ENCODE measurements around the gene SNRPA1. TPM values are rescaled to one million over a fixed set of nuclear protein-coding genes. Genes with fewer than 3 reads are reported as not detected.

The SNRPA1 gene
- total and polyA plus RNA-seq, 9 of the 15 experiments (the other 6 are each of a cell fraction or from before 2014, with no cell fraction given) = 62.7 to 245 (median 189) TPM

- 0 out of 2 replicates have a peak, but pooled peaks have one; percentile 54 for TF ChIP-seq THRB (CRISPR knock-in tag; conservative IDR thresholded peaks at IDR 0.05)
- TF ChIP-seq ZNF431 (CRISPR knock-in tag; IDR thresholded peaks at IDR 0.05) = peak; percentile 48; the same call in 1 of the 2 replicates
- 0 out of 2 replicates have a peak, but pooled peaks have one; percentile 20 for TF ChIP-seq CREB3L1 (IDR thresholded peaks at IDR 0.05; ENCODE audit: borderline replicate concordance, low read depth)
- peak in 1 of 2 experiments; percentile 20; a peak in 1 of 4 replicates for TF ChIP-seq RAD21 (CRISPR knock-in tag; conservative IDR thresholded peaks at IDR 0.05 in 1 of 2, IDR thresholded peaks at IDR 0.05 in 1 of 2)
- TF ChIP-seq HCFC1 (IDR thresholded peaks at IDR 0.05; ENCODE audit: low read depth, low read length) = peak; percentile 77
- TF ChIP-seq ZBTB11 (CRISPR knock-in tag; IDR thresholded peaks at IDR 0.05) = peak in 2 of 3 experiments; percentile 4 to 91; a peak in 2 of 6 replicates
- peak; percentile 69 for TF ChIP-seq CREM (IDR thresholded peaks at IDR 0.05; ENCODE audit: low read depth)
- TF ChIP-seq DDX20 (tag; IDR thresholded peaks at IDR 0.05; ENCODE audit: low read depth) = peak; percentile 73
- peak; percentile 22 for TF ChIP-seq TAF1 (IDR thresholded peaks at IDR 0.05; ENCODE audit: control insufficient read depth, extremely low read depth, insufficient read depth, low read length, severe bottlenecking)
- TF ChIP-seq NFE2 (IDR thresholded peaks at IDR 0.05; ENCODE audit: low read depth) = peak; percentile 28; the same call in 1 of the 2 replicates
- TF ChIP-seq DMBX1 (CRISPR knock-in tag; IDR thresholded peaks at IDR 0.05; ENCODE audit: borderline replicate concordance) = peak; percentile 68; the same call in 1 of the 2 replicates
- peak; percentile 25; the same call in 1 of the 2 replicates for TF ChIP-seq MAX (CRISPR knock-in tag; IDR thresholded peaks at IDR 0.05)
- 0 out of 2 replicates have a peak, but pooled peaks have one; percentile 41 for TF ChIP-seq ZNF239 (CRISPR knock-in tag; IDR thresholded peaks at IDR 0.05)
- TF ChIP-seq C11orf30 (IDR thresholded peaks at IDR 0.05; ENCODE audit: low read depth) = 0 out of 2 replicates have a peak, but pooled peaks have one; percentile 9
- TF ChIP-seq ZNF354B (CRISPR knock-in tag; IDR thresholded peaks at IDR 0.05) = 0 out of 2 replicates have a peak, but pooled peaks have one; percentile 35
- 0 out of 2 replicates have a peak, but pooled peaks have one; percentile 33 for TF ChIP-seq MTA3 (IDR thresholded peaks at IDR 0.05; ENCODE audit: borderline replicate concordance)
- peak; percentile 87 for TF ChIP-seq PHF20 (IDR thresholded peaks at IDR 0.05; ENCODE audit: partially characterized antibody)
- TF ChIP-seq ZNF175 (CRISPR knock-in tag; IDR thresholded peaks at IDR 0.05; ENCODE audit: low read depth) = peak; percentile 94
- peak; percentile 95 for TF ChIP-seq FOXJ2 (tag; IDR thresholded peaks at IDR 0.05)
Measured at GRCh38 chr15:101333907-101334789, 39.1 kb upstream of the SNRPA1 start (continued).

Measured in K562 (cell line).